22Rv1 (cell line): ENCODE data around the gene ADAMTSL2.

ENCODE experiments used
- H3K27ac ChIP-seq: fragments of 450-650 bp; 2 replicates; pipeline ENCODE4 v1.5.1; 2017
- CTCF ChIP-seq: fragments of 450-650 bp; IDR thresholded peaks from 2 replicates; pipeline ENCODE4 v1.5.1; 2017; ENCODE audit warnings: mild to moderate bottlenecking
- ZFX ChIP-seq: fragments of 450-650 bp; IDR thresholded peaks from 2 replicates; pipeline ENCODE4 v1.6.1; 2017; ENCODE audit warnings: antibody characterized with exemption, borderline replicate concordance

ADAMTSL2 gene

GRCh38 chr9:133511607-133512006 is 22.9 kb upstream of the ADAMTSL2 start:
- TF ChIP-seq CTCF (no peak), ZFX (no peak)

GRCh38 chr9:133512253-133513213 is 22.0 kb upstream of the ADAMTSL2 start:
- no peak overlapping the region for H3K27ac ChIP-seq

More at GRCh38 chr9:133511607-133512006, 22.9 kb upstream of the ADAMTSL2 start:
- H3K27ac ChIP-seq, result no peak overlapping the region

GRCh38 chr9:133513214-133514100 is 21.0 kb upstream of the ADAMTSL2 start:
- H3K27ac ChIP-seq, result no peak overlapping the region
- TF ChIP-seq CTCF, result no peak
- no peak for TF ChIP-seq ZFX

More at GRCh38 chr9:133512253-133513213, 22.0 kb upstream of the ADAMTSL2 start:
- no peak for TF ChIP-seq ZFX

GRCh38 chr9:133514460-133515239 is 19.9 kb upstream of the ADAMTSL2 start:
- H3K27ac ChIP-seq, result no peak overlapping the region
- no peak for TF ChIP-seq CTCF
- no peak for TF ChIP-seq ZFX

- H3K27ac ChIP-seq, result no peak overlapping the region
- no peak for TF ChIP-seq ZFX
- TF ChIP-seq CTCF, result no peak
These were observed 19.3 kb upstream of the ADAMTSL2 start for GRCh38 chr9:133515240-133515610.

- TF ChIP-seq CTCF (no peak), ZFX (no peak)
- H3K27ac ChIP-seq, result no peak overlapping the region
These were observed 18.8 kb upstream of the ADAMTSL2 start for GRCh38 chr9:133515615-133516255.
